ENCODE measurements around the gene WDR1.
A peak's percentile ranks its signal among the peaks of the same experiment; 100 is the strongest.

Gene WDR1

DNA sequence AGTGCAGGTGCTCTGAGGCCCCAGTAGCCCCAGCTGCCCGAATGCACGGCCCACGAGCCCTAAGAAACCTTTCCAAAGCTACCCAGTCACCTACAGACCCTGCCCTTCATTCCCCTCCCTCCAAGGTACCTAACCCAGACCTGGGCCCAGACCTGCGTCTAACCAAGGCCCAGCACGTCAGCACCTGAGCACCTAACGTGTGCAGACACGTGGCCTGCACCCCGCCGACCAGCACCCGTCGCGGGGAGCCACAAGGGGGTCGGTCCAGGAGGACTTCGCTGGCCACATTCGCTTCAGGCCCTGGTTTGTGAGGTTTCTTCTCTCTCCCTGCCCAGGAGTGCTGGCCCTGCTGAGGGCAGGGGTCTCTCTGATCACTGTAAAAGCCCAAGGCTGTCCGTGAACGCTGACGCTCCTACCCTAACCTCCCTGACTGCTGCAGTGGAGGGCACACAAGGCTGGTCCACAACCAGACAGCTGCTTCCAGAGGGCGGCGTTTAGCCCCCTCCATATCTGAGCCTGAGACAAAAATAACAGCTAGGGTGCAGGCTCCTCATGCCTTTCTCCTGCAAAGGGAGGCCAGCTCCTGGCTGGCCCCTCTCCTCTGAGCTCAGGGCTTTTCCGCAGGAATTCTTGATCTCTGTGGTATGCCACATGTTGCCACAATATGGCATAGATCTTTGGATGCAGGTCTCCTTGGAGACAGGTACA, 31.8 kb downstream of the WDR1 start:
- Mint-ChIP-seq H3K27ac (no peak overlapping the region), H3K27me3 (no peaks in the 10 kb centered on the region), H3K36me3 (peaks cover 32% of the 10 kb centered on the region), H3K4me3 (no peak overlapping the region), H3K4me1 (no peaks in the 10 kb centered on the region), H3K9me3 (no peaks in the 10 kb centered on the region)
- ATAC-seq (ENCODE audit: low read depth) (no peak), DNase-seq (ENCODE audit: low spot score in 2 of 2) (no peak)

DNA sequence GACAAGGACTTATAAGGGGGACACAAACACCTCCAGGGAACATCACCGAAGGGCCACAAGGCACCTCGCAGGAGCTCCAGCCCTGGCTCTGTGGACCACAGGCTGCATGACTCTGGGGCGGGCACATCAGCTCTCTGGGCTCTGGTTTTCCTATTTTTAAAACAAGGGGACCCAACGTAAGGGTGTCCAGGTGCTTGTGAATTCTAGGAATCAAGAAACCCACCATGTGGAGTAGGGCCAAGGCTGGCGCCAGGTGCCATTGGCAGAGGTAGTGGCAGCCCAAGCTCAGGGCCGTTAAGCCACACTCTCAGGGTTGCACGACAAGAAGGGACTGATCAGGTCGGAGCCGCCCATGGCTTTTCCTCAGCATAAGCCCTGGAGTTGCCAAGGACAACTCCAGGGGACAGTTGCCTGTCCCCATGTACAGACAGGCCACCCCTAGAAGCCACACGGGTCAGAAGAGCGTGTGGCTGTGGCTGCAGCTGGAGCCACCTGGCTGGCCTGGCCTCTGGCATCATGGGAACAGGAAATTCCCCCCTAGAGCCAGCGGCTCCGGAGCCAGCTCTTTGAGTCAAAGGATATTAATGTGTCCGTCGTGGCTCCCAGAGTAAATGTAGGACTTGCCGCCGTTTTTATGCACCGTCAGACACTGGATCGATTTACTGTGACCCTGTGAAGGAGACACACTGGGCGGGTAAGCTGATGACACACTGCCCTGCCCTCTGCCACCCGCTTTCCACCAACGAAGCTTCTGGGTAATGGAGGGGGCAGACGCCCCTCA, 32.5 kb downstream of the WDR1 start:
- peaks cover 35% of the 10 kb centered on the region for H3K36me3 Mint-ChIP-seq

DNA sequence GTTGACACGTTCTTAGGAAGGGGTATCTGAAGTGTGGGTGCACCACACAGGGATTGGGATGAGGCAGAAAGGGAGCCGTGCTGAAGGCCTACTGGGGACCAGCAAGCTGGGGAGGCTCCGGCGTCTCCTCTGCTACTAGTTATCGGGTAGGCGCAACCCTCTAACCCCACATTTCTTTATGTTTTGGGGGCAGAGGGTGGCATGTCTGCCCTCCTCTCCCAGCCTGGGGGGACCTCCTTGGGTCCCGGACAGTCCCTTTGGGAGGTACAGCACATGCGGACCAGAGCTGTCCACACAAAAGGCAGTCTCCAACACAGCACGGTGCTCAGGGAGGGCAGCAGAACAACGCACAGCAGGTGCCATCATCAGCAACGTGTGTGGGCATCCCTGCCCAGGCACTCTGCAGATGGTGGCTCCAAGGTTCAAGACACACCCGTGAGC, 33.2 kb downstream of the WDR1 start:
- ATAC-seq (ENCODE audit: low read depth) (no peak), DNase-seq (ENCODE audit: low spot score in 2 of 2) (no peak)
- H3K27me3 Mint-ChIP-seq, result no peaks in the 10 kb centered on the region
- H3K4me3 Mint-ChIP-seq, result no peak overlapping the region
- peaks cover 35% of the 10 kb centered on the region for H3K36me3 Mint-ChIP-seq
- no peaks in the 10 kb centered on the region for H3K9me3 Mint-ChIP-seq
- no peaks in the 10 kb centered on the region for H3K4me1 Mint-ChIP-seq
- no peak overlapping the region for H3K27ac Mint-ChIP-seq

More for the DNA sequence above, 32.5 kb downstream of the WDR1 start:
- Mint-ChIP-seq H3K4me1 (no peaks in the 10 kb centered on the region), H3K9me3 (no peaks in the 10 kb centered on the region), H3K4me3 (no peak overlapping the region), H3K27me3 (no peaks in the 10 kb centered on the region), H3K27ac (no peak overlapping the region)
- no peak for DNase-seq (ENCODE audit: low spot score in 2 of 2)
- no peak for ATAC-seq (ENCODE audit: low read depth)

DNA sequence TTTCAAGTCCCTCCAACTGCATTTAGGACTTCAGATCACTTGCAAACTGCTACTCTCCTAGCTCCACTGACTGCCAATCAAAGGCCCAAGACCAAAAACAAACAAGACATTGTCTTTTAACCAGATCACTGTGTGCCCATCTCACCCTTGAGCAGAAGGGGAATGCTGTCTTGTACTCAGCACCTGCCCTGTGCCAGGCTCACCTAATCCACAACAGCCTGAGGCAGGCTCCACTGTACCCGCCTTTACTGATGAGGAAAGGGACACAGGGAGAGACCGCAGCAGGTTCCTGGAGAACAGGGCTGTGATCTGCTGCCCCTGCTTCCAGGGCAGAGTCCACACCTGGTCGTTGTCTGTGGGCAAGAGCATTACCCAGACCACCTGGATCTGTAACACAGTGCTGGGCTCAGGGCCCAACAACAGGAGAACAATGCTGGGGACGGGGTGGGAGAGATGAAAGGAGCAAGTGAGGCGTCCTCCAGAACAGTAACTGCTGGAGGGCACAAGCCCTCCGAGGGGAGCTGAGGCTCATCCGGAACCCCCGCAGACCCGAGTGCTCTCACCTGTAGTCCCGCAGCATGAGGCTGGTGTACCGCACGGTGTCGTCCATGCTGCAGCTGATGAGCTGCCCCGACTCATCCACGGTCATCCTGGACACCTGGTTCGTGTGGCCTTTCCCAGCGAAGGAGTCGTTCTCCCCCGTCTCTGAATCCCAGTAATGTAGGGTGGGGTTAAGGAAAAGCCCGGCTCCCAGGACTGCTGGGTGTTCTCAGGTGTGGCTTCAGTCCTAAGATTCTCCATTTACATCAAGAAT, 33.9 kb downstream of the WDR1 start:
- H3K27ac Mint-ChIP-seq, result no peak overlapping the region
- H3K36me3 Mint-ChIP-seq, result peaks cover 31% of the 10 kb centered on the region
- H3K27me3 Mint-ChIP-seq, result no peaks in the 10 kb centered on the region
- H3K9me3 Mint-ChIP-seq, result no peaks in the 10 kb centered on the region
- no peak overlapping the region for H3K4me3 Mint-ChIP-seq
- ATAC-seq (ENCODE audit: low read depth) (no peak), DNase-seq (ENCODE audit: low spot score in 2 of 2) (no peak)
- no peaks in the 10 kb centered on the region for H3K4me1 Mint-ChIP-seq

DNA sequence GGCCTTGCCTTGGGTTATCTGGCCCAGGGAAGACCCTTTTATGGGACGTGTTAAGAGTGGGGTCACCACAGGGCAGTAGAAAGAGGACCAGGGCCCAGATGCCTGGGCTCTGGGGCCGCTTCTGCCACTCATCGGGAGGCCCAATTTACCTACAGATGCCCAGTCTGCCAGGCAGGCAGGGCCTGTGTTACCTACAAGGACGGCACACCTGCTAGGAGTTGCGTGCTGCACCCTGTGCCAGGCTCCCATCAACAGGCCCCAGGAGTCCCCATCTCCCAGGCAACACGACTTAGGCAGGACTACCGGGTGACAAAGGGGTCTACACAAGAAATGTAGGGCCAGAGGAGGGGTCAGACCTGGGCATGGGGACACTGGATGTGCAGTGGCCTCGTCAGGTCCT, 34.6 kb downstream of the WDR1 start:
- Mint-ChIP-seq H3K27me3 (no peaks in the 10 kb centered on the region), H3K4me3 (no peak overlapping the region), H3K4me1 (no peaks in the 10 kb centered on the region), H3K9me3 (no peaks in the 10 kb centered on the region), H3K27ac (no peak overlapping the region), H3K36me3 (peaks cover 27% of the 10 kb centered on the region)
- DNase-seq (ENCODE audit: low spot score in 2 of 2), result no peak
- no peak for ATAC-seq (ENCODE audit: low read depth)

DNA sequence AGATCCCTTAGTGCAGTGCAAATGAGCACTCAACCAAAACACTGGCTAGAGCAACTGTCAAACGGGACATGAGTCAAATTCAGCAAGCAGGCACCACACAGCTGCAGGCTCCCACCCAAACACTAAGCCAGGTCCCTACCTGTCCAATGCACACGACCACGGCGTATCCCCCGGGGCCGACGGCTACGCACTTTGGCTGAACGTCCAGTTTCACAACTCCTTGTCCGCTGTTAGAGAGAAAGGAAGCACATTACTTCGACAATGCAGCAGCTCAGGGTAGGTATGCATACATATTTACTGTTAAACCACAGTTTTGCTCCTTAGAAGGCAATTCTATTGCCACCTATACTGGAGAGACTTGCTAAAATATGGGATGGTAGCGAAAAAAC, 35.4 kb downstream of the WDR1 start:
- no peak overlapping the region for H3K4me3 Mint-ChIP-seq
- no peaks in the 10 kb centered on the region for H3K9me3 Mint-ChIP-seq
- DNase-seq (ENCODE audit: low spot score in 2 of 2) (no peak), ATAC-seq (ENCODE audit: low read depth) (no peak)
- no peaks in the 10 kb centered on the region for H3K4me1 Mint-ChIP-seq
- H3K36me3 Mint-ChIP-seq, result peaks cover 31% of the 10 kb centered on the region
- no peaks in the 10 kb centered on the region for H3K27me3 Mint-ChIP-seq
- no peak overlapping the region for H3K27ac Mint-ChIP-seq

DNA sequence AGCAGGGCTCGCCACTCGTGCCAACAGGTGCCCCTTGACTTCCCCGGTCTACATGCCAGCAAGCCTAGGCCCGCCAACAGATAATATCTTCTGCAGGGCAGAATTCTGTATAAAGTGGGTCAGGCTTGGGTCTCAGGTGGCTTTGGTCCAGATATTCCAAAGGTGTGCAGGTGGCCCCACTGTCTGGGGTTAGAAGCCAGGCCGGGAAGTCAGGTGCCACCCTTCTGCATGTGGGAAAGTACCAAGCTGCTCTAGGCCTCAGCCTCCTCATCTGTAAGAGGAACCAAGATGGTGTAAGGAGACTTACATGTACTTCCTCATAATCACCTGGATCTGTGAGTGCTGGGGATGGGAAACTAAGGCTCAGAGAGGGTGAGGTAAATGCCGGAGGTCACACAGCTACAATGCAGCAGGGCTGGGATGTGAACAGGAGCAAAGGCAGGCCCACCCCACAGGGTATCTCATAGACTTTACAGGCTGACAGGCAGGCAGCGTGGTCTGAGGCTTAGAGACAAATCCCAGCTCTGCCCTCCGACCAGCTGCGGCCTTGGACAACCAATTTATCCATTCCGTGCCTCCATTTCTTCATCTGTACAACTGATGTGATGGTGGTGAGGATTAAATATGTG, 35.9 kb downstream of the WDR1 start:
- no peak for DNase-seq (ENCODE audit: low spot score in 2 of 2)
- ATAC-seq (ENCODE audit: low read depth), result peak; percentile 27
- Mint-ChIP-seq H3K9me3 (no peaks in the 10 kb centered on the region), H3K4me3 (no peak overlapping the region), H3K27ac (peak overlapping the region; percentile 3), H3K36me3 (peaks cover 35% of the 10 kb centered on the region), H3K27me3 (no peaks in the 10 kb centered on the region), H3K4me1 (no peaks in the 10 kb centered on the region)

DNA sequence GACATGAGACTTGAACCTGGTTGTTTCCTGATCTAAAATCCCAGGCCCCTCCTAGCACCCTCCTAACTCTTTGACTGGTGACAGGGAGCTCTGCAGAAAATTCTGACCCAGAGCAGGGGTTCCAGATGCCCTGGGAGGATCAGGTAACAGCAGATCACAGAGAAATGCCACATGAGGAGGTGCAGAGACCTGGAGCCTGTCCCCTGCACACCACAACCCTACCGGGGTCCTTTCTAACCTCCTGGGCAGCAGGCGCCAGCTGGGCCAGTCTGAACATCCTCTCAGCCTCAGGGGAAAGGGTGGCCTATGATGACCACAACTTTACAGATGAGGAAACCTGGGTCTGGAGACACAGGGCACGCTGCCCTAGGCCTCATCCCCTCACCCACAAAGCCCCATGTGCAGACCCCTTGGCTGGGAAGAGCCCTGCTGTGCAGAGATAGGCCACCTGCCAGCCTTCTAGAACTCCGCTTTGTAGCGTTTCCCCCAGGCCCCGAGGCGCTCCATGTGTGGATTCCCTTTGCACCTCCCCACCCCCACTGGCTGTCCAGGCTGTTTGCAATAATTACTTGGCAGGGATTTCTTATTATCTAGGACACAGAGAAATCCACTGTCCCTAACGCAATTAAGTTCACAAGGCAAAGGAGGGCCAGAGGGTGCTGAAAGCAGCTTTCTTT, 36.5 kb downstream of the WDR1 start:
- no peaks in the 10 kb centered on the region for H3K4me1 Mint-ChIP-seq
- no peaks in the 10 kb centered on the region for H3K9me3 Mint-ChIP-seq
- H3K36me3 Mint-ChIP-seq, result peaks cover 38% of the 10 kb centered on the region
- H3K4me3 Mint-ChIP-seq, result no peak overlapping the region
- ATAC-seq (ENCODE audit: low read depth), result no peak
- peak overlapping the region; percentile 55 for H3K27ac Mint-ChIP-seq
- no peaks in the 10 kb centered on the region for H3K27me3 Mint-ChIP-seq
- DNase-seq (ENCODE audit: low spot score in 2 of 2), result no peak

DNA sequence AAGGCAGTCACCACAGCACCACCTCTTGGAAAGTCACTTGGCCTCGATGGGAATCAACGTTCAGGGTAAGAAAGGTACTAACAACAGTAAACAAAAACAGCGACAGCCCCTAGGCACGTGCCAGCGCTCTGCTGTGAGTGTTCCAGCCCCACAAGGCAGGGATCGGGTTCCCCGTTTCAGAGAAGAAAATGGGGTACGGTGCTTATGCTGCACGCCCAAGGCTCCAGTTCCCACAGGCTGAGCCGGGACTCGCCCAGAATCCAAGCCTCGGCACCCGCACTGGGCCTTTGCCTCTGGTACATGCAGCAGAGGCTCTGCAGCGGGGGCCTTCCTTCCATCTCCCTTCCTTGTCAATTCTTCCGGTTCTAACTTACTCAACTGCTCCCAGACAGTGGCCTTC, 37.3 kb downstream of the WDR1 start:
- H3K9me3 Mint-ChIP-seq, result no peaks in the 10 kb centered on the region
- no peaks in the 10 kb centered on the region for H3K27me3 Mint-ChIP-seq
- no peaks in the 10 kb centered on the region for H3K4me1 Mint-ChIP-seq
- no peak for DNase-seq (ENCODE audit: low spot score in 2 of 2)
- H3K27ac Mint-ChIP-seq, result peak overlapping the region; percentile 55
- H3K4me3 Mint-ChIP-seq, result no peak overlapping the region
- peaks cover 38% of the 10 kb centered on the region for H3K36me3 Mint-ChIP-seq
- ATAC-seq (ENCODE audit: low read depth), result no peak

DNA sequence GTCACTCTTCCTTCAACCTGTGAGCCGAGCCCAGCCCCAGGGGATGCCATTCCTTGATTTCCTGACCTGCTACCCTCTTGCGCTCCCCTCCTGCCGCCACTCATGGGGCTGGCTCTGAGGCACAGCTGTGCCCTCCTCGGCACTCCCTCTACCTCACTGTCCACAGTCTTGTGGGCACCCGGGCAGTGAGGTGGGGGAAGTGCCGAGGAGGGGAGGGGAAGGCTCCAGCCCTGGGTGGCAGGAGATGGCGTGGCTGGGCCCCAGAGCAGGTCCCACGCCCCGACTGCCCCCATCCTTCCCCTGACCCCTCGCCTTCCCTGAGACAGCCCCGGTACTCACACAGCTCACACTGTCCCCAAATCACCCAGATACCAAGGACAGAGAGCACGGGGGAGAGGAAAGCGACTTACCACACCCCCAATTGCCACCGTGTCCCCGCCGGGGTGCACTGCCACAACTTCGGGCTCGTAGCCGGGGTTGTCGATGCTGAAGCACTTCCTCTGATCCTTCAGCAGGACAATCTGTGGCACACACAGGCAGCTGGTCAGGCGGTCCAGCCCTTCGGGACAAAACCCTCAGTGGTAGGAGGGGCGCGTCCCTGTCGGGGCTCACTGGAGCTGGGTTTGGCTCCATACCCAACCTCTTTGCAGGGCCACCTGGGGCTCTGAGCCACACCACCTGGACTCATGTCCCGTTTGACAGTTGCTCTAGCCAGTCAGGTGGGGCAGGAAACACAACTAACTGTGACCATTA, 37.9 kb downstream of the WDR1 start:
- Mint-ChIP-seq H3K4me3 (no peak overlapping the region), H3K4me1 (no peaks in the 10 kb centered on the region), H3K27ac (peak overlapping the region; percentile 28), H3K36me3 (peaks cover 38% of the 10 kb centered on the region), H3K27me3 (no peaks in the 10 kb centered on the region), H3K9me3 (no peaks in the 10 kb centered on the region)
- DNase-seq (ENCODE audit: low spot score in 2 of 2) (no peak), ATAC-seq (ENCODE audit: low read depth) (no peak)

DNA sequence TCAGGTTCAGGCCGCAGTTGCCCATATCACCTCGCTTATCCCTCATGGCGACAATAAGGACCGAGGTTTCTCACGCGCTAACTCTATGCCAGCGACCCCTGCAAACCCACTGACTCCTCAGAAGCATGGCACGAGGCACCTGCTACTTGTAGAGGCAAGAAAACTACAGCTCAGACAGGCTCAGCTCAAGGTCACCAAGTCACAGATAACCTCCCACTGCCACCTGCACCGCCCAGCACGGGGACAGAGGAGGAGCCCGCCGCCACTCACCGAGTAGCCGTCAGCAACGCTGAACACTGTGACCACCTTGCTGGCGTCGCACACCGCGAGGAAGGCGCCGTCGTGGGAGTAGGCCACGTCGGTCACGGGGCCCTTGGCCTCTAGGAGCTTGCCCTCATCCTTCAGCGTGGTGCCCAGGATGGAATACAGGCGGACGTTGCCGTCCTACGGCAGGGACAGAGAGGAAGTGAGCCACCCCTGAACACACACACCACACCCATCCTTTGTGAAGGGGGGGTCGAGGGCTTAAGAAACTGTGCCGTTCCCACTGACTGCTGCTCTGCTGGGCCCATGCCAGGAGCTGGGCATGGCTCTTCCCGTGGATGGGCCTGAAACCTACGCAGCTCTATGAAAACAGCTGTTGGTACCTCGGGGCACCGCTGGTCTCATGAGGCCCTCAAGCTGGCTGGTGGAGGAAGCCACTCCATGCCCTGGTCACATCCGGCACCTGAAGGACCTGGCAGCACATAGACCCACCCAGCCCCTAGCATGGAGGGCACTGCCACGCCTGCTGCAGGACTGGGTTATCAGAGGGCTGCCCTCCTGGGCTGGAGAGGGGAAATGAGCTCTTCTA, 38.9 kb downstream of the WDR1 start:
- no peaks in the 10 kb centered on the region for H3K27me3 Mint-ChIP-seq
- H3K4me1 Mint-ChIP-seq, result peaks cover 2% of the 10 kb centered on the region
- DNase-seq (ENCODE audit: low spot score in 2 of 2), result no peak
- no peak overlapping the region for H3K4me3 Mint-ChIP-seq
- no peaks in the 10 kb centered on the region for H3K9me3 Mint-ChIP-seq
- no peak overlapping the region for H3K27ac Mint-ChIP-seq
- H3K36me3 Mint-ChIP-seq, result peaks cover 35% of the 10 kb centered on the region
- ATAC-seq (ENCODE audit: low read depth), result no peak

DNA sequence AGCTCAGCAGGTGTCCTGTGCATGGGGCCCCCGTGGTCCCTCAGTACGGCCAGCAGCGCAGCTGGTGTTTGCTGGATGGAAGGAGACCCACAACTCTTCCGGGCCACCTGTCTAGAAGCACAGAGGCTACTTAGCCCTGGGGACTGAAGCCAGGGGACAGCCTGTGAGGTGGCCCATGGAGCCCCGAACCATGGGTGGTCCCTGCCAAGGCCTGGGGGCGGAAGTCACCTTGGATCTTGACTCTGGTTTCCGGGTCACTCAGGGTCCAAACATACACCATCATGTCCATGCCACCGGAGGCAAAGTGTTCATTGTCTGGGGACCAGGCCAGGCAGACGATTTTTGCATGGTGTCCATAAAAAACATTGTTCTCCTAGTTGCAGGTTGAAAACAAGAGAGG, 39.5 kb downstream of the WDR1 start:
- no peak overlapping the region for H3K4me3 Mint-ChIP-seq
- DNase-seq (ENCODE audit: low spot score in 2 of 2) (no peak), ATAC-seq (ENCODE audit: low read depth) (no peak)
- no peaks in the 10 kb centered on the region for H3K9me3 Mint-ChIP-seq
- peaks cover 2% of the 10 kb centered on the region for H3K4me1 Mint-ChIP-seq
- H3K27ac Mint-ChIP-seq, result no peak overlapping the region
- peaks cover 31% of the 10 kb centered on the region for H3K36me3 Mint-ChIP-seq
- no peaks in the 10 kb centered on the region for H3K27me3 Mint-ChIP-seq

All from memory B cell (primary cell).